Neuronal stem cell (in vitro differentiated cells): ENCODE data around the gene GRM1.

Experiments used
- DNase-seq: peaks from one replicate; pipeline ENCODE4 v3.0.0-alpha.2; 2013; ENCODE audit warnings: low spot score
- H2AFZ ChIP-seq: one replicate; pipeline ENCODE4 v1.6.1; 2013; ENCODE audit warnings: mild to moderate bottlenecking, low read length, inconsistent platforms
- H2AK5ac ChIP-seq: 2 replicates; pipeline ENCODE4 v1.6.1; 2013; ENCODE audit warnings: low read depth, mild to moderate bottlenecking, inconsistent platforms, low read length, moderate library complexity, mixed read lengths
- H2BK120ac ChIP-seq: 2 replicates; pipeline ENCODE4 v1.6.1; 2013; ENCODE audit warnings: low read depth, mild to moderate bottlenecking, inconsistent platforms, low read length, moderate library complexity, mixed read lengths
- H2BK12ac ChIP-seq: one replicate; pipeline ENCODE4 v1.6.1; 2013; ENCODE audit warnings: low read length, inconsistent platforms
- H2BK15ac ChIP-seq: 2 replicates; pipeline ENCODE4 v1.6.1; 2013; ENCODE audit warnings: mild to moderate bottlenecking, low read length, inconsistent platforms, mixed read lengths
- H2BK5ac ChIP-seq: one replicate; pipeline ENCODE4 v1.6.1; 2013; ENCODE audit warnings: inconsistent platforms, mild to moderate bottlenecking, low read length, moderate library complexity
- H3K14ac ChIP-seq: one replicate; pipeline ENCODE4 v1.6.1; 2013; ENCODE audit warnings: low read length, inconsistent platforms
- H3K18ac ChIP-seq: 2 replicates; pipeline ENCODE4 v1.6.1; 2013; ENCODE audit warnings: low read length, inconsistent platforms
- H3K23ac ChIP-seq: 2 replicates; pipeline ENCODE4 v1.6.1; 2013; ENCODE audit warnings: low read depth, mild to moderate bottlenecking, mixed read lengths, low read length, inconsistent platforms; ENCODE audit not compliant: poor library complexity
- H3K27ac ChIP-seq: replicated peaks from 3 replicates; pipeline ENCODE4 v1.5.1; 2013; ENCODE audit warnings: low read length, inconsistent platforms
- H3K27me3 ChIP-seq, 3 experiments: 2 replicates each; pipeline ENCODE4 v1.6.1; 2013; ENCODE audit warnings: low read length in 3 of 3, mild to moderate bottlenecking in 2 of 3, inconsistent platforms in 1 of 3, low read depth in 1 of 3, mixed read lengths in 1 of 3, moderate library complexity in 1 of 3; ENCODE audit not compliant: control insufficient read depth in 3 of 3, insufficient read depth in 3 of 3
- H3K36me3 ChIP-seq, 2 donors: replicated peaks in 1 of 2; 2 replicates each; pipeline ENCODE4 v1.6.1; 2013; ENCODE audit warnings: low read length in 2 of 2; ENCODE audit not compliant: control insufficient read depth in 2 of 2, insufficient read depth in 2 of 2
- H3K4ac ChIP-seq: 2 replicates; pipeline ENCODE4 v1.6.1; 2013; ENCODE audit warnings: inconsistent platforms, mild to moderate bottlenecking, low read length, moderate library complexity
- H3K4me1 ChIP-seq, 2 donors: 1 replicate in 1 of 2; 2 replicates in 1 of 2; pipeline ENCODE4 v1.6.1; 2013; ENCODE audit warnings: low read length in 2 of 2, low read depth in 1 of 2; ENCODE audit not compliant: control insufficient read depth in 2 of 2, insufficient read depth in 1 of 2
- H3K4me2 ChIP-seq: one replicate; pipeline ENCODE4 v1.6.1; 2013; ENCODE audit warnings: mild to moderate bottlenecking, low read length, inconsistent platforms; ENCODE audit not compliant: insufficient read depth, poor library complexity, severe bottlenecking
- H3K4me3 ChIP-seq, 2 donors: 2 replicates each; pipeline ENCODE4 v1.5.1; 2013; ENCODE audit warnings: low read length in 2 of 2, mild to moderate bottlenecking in 2 of 2, inconsistent platforms in 1 of 2, moderate library complexity in 1 of 2
- H3K79me1 ChIP-seq: one replicate; pipeline ENCODE4 v1.6.1; 2013; ENCODE audit warnings: low read depth, mild to moderate bottlenecking, inconsistent platforms, low read length, moderate library complexity
- H3K9ac ChIP-seq: one replicate; pipeline ENCODE4 v1.6.1; 2013; ENCODE audit warnings: mild to moderate bottlenecking, low read depth, low read length, inconsistent platforms; ENCODE audit not compliant: poor library complexity
- H3K9me3 ChIP-seq, 2 donors: replicated peaks in 1 of 2; 2 replicates each; pipeline versions ENCODE3 to v1.6.1; 2013; ENCODE audit warnings: low read length in 2 of 2, mild to moderate bottlenecking in 2 of 2, inconsistent platforms in 1 of 2, low read depth in 1 of 2, mixed read lengths in 1 of 2, moderate library complexity in 1 of 2; ENCODE audit not compliant: control insufficient read depth in 2 of 2, insufficient read depth in 1 of 2
- H4K8ac ChIP-seq: one replicate; pipeline ENCODE4 v1.6.1; 2013; ENCODE audit warnings: low read depth, mild to moderate bottlenecking, inconsistent platforms, low read length, moderate library complexity
- H4K91ac ChIP-seq: one replicate; pipeline ENCODE4 v1.6.1; 2013; ENCODE audit warnings: low read length, low read depth, mild to moderate bottlenecking, inconsistent platforms; ENCODE audit not compliant: poor library complexity
- WGBS, 2 donors: extraction: QIAGEN DNeasy Blood & Tissue Kit; methylation state at CpG; one replicate each; pipeline ENCODE4 v1.1.7; 2013; ENCODE audit warnings: missing lambda C conversion rate in 2 of 2, mixed read lengths in 1 of 2; ENCODE audit not compliant: insufficient read length in 2 of 2, insufficient replicate concordance in 1 of 2; ENCODE audit errors: extremely low coverage in 2 of 2; 5-methylcytosine and 5-hydroxymethylcytosine counted together

Gene GRM1

DNA sequence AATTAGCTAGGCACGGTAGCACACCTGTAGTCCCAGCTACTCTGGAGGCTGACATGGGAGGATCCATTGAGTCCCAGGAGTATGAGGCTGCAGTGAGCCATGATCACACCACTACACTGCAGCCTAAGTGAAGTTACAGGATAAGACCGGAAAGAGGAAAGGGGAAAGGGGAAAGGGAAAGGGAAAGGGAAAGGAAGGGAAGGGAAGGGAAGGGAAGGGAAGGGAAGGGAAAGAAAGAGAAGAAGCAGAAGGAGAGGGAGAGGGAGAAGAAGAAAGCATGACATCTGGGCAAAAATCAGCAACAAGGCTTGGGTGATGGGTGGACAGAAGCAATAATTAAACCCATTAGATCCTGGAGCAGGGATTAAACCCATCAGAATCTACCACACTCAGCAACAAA lies 413.0 kb downstream of the GRM1 start:
- H3K4ac ChIP-seq: no peak overlapping the region
- no peak overlapping the region for H3K4me2 ChIP-seq
- H3K18ac ChIP-seq: no peak overlapping the region
- no peak overlapping the region for H2AFZ ChIP-seq
- no peaks in the 10 kb centered on the region for H3K27me3 ChIP-seq
- H3K36me3 ChIP-seq: no peaks in the 10 kb centered on the region
- H4K8ac ChIP-seq: no peak overlapping the region
- no peak overlapping the region for H4K91ac ChIP-seq
- no peaks in the 10 kb centered on the region for H3K9me3 ChIP-seq
- H3K4me1 ChIP-seq: peaks cover 0 to 2% of the 10 kb centered on the region in 2 donors
- H2BK5ac ChIP-seq: no peak overlapping the region
- DNase-seq: no peak
- H2BK120ac ChIP-seq: no peak overlapping the region
- no peak overlapping the region for H3K23ac ChIP-seq
- no peaks in the 10 kb centered on the region for H3K79me1 ChIP-seq
- H3K4me3 ChIP-seq: no peak overlapping the region
- H3K14ac ChIP-seq: no peak overlapping the region
- no peak overlapping the region for H3K27ac ChIP-seq
- H2BK12ac ChIP-seq: no peak overlapping the region
- no peak overlapping the region for H3K9ac ChIP-seq
- no peak overlapping the region for H2BK15ac ChIP-seq
- no peak overlapping the region for H2AK5ac ChIP-seq
- WGBS, 2 donors: no CpG with 5 or more reads among the region's 2 CpGs

DNA sequence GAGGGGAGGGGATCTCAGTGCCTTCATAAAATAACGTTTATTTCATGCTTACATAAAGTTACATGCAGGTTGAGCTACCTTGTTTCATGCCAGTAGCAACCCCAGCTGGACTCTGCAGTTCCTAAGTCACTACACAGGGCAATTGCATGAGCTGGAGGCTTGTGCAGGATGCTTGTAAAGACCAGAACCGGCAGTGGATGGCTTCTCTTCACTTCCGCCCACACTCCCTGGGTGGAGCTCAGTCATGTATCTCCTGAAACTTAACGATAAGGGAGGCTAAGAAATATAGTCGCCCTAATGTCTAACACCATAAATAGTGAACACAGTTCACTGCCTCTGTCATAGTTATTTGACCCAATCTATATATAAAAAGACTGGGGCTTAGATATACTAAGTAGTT lies 415.3 kb downstream of the GRM1 start:
- no peak for DNase-seq
- no peak overlapping the region for H3K27ac ChIP-seq
- WGBS, 2 donors: no CpG with 5 or more reads among the region's 5 CpGs
- H3K4ac ChIP-seq: no peak overlapping the region
- H3K4me3 ChIP-seq: no peak overlapping the region
- H2BK5ac ChIP-seq: no peak overlapping the region
- no peak overlapping the region for H2AK5ac ChIP-seq
- no peaks in the 10 kb centered on the region for H3K27me3 ChIP-seq
- H2BK15ac ChIP-seq: no peak overlapping the region
- H2BK12ac ChIP-seq: no peak overlapping the region
- no peak overlapping the region for H3K18ac ChIP-seq
- no peak overlapping the region for H2BK120ac ChIP-seq
- no peak overlapping the region for H2AFZ ChIP-seq
- no peak overlapping the region for H3K4me2 ChIP-seq
- H3K4me1 ChIP-seq: peaks cover 0 to 2% of the 10 kb centered on the region in 2 donors
- H3K9ac ChIP-seq: no peak overlapping the region
- H3K14ac ChIP-seq: no peak overlapping the region
- H3K9me3 ChIP-seq: no peaks in the 10 kb centered on the region
- no peaks in the 10 kb centered on the region for H3K79me1 ChIP-seq
- no peak overlapping the region for H4K91ac ChIP-seq
- H3K23ac ChIP-seq: no peak overlapping the region
- no peak overlapping the region for H4K8ac ChIP-seq
- H3K36me3 ChIP-seq: no peaks in the 10 kb centered on the region

DNA sequence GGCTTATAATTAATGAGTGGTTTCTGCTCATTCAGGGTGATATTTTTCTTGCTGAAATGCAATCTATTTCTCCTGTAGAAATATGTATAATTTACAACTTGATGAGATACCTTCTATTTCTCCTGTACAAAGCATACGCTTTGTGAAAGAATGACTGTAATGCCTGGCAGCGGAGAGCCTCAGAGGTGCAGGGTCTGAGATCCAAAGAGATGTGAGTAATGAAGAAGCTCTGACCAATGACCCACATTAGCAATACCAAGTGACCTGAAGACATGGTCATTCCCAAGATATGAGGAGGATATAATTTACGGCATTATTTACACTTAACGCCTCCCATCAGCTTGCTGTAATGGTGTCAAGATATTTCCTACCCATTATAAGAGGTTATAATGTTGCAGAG lies 416.4 kb downstream of the GRM1 start:
- Histone ChIP-seq H4K8ac (no peak overlapping the region), H3K4ac (no peak overlapping the region), H2BK12ac (no peak overlapping the region), H2BK120ac (no peak overlapping the region), H3K27ac (no peak overlapping the region), H3K79me1 (no peaks in the 10 kb centered on the region), H3K4me1 (peaks cover 0 to 2% of the 10 kb centered on the region in 2 donors), H2AFZ (no peak overlapping the region), H3K4me2 (no peak overlapping the region), H2AK5ac (no peak overlapping the region), H3K14ac (no peak overlapping the region), H3K36me3 (no peaks in the 10 kb centered on the region), H3K9me3 (no peaks in the 10 kb centered on the region), H2BK15ac (no peak overlapping the region), H3K18ac (no peak overlapping the region), H4K91ac (no peak overlapping the region), H3K23ac (no peak overlapping the region), H3K4me3 (no peak overlapping the region), H3K9ac (no peak overlapping the region), H3K27me3 (no peaks in the 10 kb centered on the region), H2BK5ac (no peak overlapping the region)
- no peak for DNase-seq
- WGBS, 2 donors: no CpG with 5 or more reads among the region's 4 CpGs

DNA sequence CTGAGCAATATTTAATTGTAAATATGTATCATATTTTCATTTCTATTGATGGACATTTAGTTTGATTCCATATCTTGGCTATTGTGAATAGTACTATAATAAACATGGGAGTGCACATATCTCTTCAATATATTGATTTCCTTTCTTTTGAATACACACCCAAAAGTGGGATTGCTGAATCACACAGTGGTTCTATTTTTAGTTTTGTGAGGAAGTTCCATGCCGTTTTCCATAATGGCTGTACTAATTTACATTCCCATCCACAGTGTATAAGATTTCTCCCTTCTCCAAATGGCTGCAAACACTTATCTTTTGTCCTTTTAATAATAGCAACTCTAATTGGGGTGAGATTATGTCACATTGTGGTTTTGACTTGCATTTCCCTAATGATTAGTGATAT lies 428.0 kb downstream of the GRM1 start:
- Histone ChIP-seq H3K4me2 (no peak overlapping the region), H3K18ac (no peak overlapping the region), H3K14ac (no peak overlapping the region), H2BK15ac (no peak overlapping the region), H3K9me3 (peaks cover under 1 to 6% of the 10 kb centered on the region in 2 donors), H2AFZ (no peak overlapping the region), H3K4ac (no peak overlapping the region), H2BK120ac (no peak overlapping the region), H2BK5ac (no peak overlapping the region), H2BK12ac (no peak overlapping the region), H3K27me3 (no peaks in the 10 kb centered on the region), H3K36me3 (no peaks in the 10 kb centered on the region), H4K91ac (no peak overlapping the region), H3K23ac (no peak overlapping the region), H3K4me3 (no peak overlapping the region), H3K79me1 (no peaks in the 10 kb centered on the region), H2AK5ac (no peak overlapping the region), H4K8ac (no peak overlapping the region), H3K27ac (no peak overlapping the region), H3K4me1 (no peaks in the 10 kb centered on the region), H3K9ac (no peak overlapping the region)
- DNase-seq: no peak
- WGBS, 2 donors: no CpG with 5 or more reads among the region's 1 CpG
